Occipital lobe (tissue), 2 donors: Measurements from ENCODE around the gene DNAAF9. TPM values are rescaled to one million over a fixed set of nuclear protein-coding genes. Genes with fewer than 3 reads are reported as not detected.
A peak's percentile ranks its signal among the peaks of the same experiment; 100 is the strongest.
"Not testable (repeated sequence)": the region's sequence is repeated elsewhere in the genome, so short reads cannot be mapped to it uniquely, and the experiment has no call there.

Experiments
- DNase-seq: peaks from one replicate; lab custom pipeline; 2025; lab: John Stamatoyannopoulos, UW
- total RNA-seq: library from RNA; depleted of rRNA; stranded (reverse); fragments of >200 nt; gene quantifications from one replicate; pipeline ENCODE4 v1.2.3, GENCODE V29; 2014

Gene DNAAF9
- total RNA-seq = 36.0 TPM

DNA sequence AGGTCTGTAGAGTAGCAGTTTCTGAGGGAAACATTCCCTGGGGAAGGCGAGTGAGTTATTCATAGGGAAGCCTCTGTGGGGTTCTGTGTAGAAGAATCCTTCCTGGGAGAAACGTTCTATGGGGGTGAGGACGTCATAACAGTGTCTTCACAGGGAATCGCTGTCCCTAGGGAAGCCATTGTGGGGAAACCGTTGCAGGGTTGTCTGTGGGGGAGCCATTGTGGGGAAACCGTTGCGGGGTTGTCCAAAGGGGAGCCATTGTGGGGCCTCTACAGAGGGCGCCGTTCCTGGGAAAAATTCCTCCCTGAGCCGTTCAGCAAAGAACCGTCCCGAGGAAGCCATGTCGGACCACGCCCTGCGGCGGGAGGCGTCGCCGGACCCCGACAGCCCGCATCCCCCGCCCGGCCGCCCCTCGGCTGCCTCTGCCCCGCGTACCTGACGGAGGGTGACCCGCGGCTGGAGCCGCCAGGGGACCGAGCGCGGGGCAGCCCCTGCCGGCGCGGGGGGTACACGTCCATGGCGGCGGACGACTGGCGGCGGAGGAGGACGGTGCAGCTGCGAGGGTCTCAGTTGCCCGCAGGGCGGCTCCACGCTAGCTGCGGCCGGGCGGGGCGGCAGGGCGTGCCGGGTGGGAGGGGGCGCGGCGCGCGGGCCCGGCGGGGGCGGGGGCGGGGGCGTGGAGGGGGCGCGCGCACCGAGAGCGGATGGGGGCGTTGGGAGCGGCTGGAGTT, at the start of gene DNAAF9:
Gene DNAAF9 (minus strand): TSS at position 630 of the 731 bp plus-strand sequence. CDS start 112 bp downstream, at position 518.
- DNase-seq = peak; percentile 70

DNA sequence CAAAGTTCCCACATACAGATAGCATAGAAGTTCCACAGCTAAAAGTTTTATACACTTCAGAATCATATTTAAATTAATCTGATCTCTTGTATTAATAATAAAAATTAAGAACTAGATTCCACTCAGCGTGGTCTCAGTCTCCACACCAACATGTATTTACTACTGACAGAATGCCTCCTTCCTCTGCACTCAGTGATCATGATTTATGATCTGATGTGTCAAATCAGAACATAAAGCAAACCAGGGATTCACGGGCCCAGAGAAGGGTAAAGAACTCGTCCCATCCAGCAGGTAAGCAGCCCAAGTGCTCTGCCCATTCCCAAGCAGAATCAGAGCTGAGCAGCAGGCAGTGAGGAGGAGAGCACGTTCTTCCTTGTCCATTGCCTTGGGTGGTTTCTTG, 49.2 kb upstream of the DNAAF9 start:
- no peak for DNase-seq

DNA sequence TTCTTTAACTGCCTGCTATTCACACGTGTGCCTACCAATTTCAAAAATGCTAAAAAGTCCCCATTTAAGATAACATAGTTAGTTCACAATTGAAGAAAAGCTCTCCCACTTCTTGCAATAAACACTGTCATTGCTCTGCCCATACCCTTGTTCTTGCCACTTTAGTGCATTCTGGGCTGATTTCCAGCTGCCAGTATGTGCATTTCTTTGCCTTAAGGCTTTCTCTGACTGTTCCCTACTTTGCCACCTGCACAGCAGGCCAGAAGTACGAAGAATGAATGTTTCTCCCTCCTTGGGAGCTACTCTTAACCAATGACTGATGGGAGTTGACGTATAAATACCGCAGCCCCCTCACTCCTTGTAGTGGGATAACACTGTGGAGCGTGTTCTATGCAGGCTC, 47.4 kb upstream of the DNAAF9 start:
- DNase-seq = no peak

DNA sequence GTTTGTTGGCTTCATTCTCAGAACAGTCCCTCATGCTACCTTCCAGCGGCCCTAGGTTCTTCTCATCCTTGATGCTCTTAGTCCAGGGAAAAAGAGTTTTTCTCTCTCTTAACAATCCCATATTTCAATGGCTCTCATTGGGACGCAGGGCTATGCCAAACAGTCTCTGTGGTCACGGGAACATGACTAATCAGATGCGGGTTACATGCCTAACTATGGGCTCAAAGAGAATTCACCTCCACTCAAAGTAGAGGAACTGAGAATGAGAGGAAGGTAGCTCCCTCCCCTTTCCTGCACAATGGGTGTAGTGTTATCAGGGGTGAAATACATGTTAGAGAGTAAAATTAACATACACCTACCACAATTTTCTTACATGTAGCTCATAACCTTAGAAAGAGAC, 45.2 kb upstream of the DNAAF9 start:
- DNase-seq = no peak

DNA sequence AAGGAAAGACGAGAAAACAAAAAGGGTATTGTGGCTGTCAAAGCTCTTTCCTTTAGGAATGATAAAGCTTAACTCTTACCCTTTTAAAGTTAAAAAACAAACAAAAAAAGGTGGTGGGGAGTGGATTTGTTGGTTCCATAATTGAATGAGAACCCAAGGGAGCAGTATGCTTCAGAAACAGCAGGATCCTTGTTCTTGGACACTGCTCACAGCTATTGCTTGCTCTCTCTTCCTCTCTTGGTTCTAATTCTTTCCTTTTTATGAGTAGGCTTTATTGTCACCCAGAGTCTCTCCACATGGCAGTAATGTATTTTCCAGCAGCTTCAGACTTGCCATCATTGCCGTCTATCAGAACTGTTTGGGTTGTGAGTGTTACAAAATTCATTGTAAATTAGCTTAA, 44.7 kb upstream of the DNAAF9 start:
- no peak for DNase-seq

DNA sequence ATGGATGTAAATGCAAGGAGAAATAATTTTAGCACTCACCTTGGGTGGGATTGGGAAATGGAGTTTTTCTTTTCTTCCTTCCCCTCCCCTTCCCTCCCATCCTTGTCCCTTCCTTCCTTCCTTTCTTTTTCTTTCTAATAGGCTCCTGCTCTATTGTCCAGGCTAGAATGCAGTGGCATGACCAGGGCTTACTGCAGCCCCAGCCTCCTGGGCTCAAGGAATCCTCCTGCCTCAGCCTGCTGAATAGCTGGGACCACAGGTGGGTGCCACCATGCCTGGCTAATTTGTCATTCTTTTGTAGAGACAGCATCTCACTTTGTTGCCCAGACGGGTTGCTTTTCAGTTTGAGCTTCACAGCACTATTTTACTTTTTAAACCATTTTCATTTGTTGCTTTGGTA, 41.9 kb upstream of the DNAAF9 start:
- DNase-seq = no peak

DNA sequence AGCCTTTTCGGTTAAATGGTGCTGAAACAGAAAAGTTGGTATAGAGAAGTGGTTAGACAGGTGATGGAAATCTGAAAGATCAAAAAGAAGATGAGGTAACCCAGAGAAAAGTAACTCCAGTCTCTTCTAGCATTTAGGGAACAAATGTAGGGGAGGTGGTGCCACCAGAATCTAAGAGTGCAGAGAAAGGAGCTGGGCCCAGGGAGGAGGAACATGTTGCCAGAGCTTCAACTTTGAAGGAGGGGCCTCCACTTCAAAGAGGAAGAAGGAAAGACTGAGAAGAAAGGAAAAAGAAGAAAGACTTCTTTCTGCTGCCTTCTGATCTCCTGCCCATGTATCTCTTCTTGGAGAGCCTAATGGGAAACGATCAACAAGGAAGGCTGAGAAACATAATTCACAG, 39.9 kb upstream of the DNAAF9 start:
- no peak for DNase-seq

DNA sequence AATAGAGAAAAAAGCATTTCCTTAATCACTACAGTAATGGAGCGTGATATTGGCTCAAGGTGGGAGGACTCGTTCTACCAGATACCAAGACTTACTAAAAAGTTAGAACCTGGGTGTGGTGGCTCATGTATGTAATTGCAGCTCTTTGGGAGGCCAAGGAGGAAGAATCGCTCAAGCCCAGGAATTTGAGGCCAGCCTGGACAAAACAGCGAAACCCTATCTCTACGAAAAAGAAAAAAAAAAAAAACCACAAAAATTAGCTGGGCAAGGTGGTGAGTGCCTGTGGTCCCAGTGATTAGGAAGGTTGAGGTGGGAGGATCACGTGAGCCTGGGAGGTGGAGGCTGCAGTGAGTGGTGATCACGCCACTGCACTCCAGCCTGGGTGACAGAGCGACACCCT, 39.3 kb upstream of the DNAAF9 start:
- no peak for DNase-seq

DNA sequence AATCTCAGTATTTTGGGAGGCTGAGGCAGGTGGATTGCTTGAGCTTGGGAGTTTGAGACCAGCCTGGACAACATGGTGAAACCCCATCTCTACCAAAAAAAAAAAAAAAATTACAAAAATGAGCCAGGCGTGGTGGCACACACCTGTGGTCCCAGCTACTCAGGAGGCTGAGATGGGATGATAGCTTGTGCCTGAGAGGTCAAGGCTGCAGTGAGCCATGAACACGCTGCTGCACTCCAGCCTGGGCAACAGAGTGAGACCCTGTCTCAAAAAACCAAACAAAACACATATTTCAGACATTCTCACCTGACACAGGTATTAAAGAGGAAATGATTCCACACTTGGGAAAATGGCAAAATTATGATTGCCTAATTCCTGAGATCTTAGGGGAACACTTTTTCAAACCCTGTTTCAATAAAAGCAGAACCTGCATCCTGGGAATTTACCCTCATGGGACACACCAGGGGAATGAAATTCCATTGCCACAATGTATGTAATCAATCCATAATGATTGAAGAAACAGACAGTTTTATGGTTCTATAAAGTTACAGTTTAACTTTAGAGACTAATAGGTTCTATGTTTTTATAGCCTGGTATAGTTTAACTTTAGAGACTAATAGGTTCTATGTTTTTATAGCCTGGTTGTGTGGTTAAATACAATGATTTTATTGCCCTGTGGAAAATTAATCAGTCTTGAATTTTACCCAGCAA, 29.6 kb upstream of the DNAAF9 start:
- no peak for DNase-seq

DNA sequence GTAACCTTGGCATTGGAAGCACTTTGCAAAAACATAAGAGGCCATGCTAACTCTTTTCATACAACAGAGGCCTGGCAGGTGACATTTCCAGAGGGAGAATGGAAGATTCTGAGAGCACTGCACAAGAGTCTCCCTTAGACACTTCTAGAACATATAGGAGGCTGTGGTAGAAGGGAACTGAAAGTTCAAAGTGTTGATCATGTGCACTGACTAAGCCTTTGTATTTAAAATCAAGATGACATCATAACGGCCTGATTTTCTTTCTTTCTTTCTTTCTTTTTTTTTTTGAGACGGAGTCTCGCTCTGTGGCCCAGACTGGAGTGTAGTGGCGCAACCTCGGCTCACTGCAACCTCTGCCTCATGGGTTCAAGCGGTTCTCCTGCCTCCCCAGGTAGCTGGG, 26.8 kb upstream of the DNAAF9 start:
- no peak for DNase-seq

DNA sequence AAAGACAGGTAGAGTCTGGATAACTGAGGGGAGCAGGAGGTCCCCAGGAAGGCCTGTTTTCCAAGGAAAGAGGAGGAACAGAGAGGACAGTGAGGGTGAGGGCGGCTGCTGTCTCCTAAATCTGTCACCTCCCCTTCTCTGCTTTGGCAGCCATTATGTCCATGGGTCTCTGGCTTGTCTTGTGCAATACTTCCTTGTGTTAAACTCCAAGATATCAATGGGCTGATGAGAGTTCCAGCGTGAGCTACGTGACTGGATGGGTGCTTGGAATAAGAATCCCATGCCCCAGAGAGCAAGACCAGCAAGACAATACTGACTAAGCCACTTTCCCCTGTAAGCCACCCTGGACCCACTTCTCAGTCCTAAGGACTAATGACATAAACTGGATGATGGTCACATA, 26.3 kb upstream of the DNAAF9 start:
- DNase-seq = no peak

DNA sequence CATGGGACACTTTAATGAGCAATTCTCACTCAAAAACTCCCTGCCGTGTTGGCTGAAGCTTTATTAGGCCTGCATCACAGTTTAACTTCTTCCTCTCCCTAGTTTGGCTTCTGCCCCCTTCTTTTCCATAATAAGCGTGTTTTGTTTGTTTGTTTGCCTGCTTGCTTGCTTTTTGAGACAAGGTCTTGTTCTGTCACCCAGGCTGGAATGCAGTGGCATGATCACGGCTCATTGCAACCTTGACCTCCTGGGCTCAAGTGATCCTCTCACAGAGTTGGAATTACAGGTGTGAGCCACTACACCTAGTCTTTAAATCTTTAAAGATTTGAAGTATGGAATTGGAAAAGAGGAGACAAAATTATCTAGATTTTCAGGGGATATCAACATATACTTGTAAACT, 25.4 kb upstream of the DNAAF9 start:
- DNase-seq = no peak

DNA sequence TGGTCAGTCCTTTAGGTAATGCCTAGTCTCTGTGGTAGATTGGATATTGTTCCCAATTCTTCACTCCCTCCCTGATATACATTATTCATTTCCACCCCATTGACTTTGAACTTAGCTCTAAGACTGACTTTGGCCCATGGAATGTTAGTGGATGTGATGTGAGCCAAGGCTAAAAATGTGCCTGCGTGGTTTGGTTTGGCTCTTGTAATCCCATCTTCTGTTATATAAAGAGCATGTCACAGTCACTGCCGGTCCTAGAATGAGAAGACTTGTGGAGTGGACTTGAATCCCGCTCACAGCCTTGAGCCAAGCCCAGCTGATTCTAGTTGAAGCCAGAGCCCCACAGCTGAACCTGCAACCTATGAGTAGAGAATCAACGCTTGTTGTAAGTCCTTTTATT, 23.6 kb upstream of the DNAAF9 start:
- no peak for DNase-seq

DNA sequence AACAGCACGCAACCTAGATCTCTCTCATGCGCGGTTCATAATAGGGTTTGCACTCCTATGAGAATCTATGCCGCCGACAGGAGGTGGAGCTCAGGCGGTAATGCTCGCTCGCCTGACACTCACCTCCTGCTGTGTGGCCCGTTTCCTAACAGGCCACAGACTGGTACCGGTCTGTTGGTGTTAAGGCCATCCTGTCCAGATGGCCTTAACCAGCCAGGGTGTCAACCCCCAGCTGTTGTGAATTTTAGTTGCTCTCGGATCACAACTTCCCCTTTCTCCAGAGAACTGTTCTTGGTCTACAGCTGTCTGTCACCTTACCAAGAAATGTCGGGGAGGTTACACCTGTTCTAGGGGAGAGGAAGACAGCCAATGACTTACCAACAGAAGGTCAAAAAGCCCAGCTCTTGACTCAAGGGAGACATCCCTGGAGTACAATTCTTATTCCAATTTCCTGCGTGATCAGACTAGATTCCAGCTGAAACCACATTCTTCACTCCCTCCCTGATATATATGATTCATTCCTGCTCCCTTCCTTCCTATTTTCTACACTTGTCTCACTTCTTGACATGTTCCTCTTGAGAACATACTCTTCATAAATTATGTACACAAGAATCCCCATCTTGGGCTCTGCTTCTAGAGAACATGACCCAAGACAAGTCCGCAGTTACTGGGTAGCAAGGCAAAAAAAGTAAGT, 23.1 kb upstream of the DNAAF9 start:
- DNase-seq = no peak

DNA sequence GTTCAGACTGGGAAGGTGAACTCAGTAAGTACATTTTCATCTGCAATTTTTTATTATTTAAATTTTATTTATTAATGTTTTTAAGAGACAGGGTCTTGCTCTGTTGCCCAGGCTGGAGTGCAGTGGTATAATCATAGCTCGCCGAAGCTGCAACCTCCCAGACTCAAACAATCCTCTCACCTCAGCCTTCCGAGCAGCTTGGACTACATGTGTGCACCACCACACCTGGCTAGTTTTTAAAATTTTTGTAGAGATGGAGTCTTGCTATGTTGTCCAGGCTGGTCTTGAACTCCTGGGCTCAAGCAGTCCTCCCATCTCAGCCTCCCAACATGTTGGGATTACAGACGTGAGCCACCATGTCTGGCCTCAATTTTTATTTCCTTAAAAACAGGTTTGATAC, 19.3 kb upstream of the DNAAF9 start:
- not testable (repeated sequence) for DNase-seq

DNA sequence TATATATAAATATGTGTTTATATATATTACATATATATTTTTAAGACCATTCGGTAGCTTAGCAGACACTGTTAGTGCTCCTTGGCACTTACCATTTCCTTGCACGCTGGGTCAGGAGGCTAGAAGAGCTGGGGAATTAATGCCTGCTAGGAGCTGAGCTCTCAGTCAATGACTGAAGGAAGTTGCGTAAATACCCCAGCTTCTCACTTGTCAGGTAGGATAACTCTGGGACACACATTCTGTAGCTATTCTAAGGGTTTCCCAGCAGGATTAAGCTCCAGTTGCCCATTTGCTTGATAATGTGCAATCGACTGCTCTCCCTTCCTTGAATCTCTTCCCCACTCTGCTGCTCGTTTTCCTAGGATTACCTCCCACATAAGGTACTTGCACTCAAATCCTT, 15.7 kb upstream of the DNAAF9 start:
- no peak for DNase-seq

DNA sequence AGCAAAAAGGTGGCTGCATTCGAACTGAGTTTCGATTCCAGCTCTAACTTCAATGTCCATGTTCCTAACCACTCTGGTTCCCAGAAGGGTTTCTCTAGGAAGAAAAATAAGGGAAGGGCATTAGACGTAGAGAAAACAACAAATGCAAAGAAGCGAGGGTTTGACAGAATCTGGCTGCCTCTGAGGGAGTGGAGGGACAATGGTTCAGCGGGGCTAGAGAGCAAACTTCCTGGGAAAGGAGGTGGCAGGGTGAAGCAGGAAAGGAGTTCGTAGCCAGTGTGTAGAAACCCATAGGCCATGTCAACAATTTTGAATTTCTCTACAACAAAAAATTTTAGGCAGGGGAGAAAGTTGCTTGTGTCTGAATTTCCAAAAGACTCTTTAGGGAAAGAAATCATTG, 14.5 kb upstream of the DNAAF9 start:
- DNase-seq = no peak

DNA sequence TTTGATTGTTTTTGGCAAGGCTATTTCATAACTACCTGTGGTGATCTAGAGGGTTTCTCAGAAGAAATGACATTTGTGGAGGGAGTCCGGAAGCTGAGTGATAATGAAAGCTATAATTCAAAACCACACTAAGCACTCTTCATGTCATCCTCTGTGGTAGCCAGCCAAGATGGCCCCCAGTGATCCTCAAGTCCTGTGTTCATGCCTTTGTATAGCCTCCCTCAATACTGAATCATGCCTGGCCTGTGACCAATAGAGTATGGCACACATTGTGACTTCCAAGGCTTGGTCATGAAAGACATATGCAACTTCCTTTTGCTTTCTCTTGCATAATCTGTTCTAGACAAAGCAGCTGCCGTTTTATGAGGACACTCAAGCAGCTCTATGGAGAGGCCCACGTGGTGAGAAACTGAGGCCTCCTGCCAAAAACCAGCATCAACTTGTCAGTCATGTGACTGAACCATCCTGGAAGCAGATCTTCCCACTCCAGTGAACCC, 12.8 kb upstream of the DNAAF9 start:
- peak; percentile 17 for DNase-seq

DNA sequence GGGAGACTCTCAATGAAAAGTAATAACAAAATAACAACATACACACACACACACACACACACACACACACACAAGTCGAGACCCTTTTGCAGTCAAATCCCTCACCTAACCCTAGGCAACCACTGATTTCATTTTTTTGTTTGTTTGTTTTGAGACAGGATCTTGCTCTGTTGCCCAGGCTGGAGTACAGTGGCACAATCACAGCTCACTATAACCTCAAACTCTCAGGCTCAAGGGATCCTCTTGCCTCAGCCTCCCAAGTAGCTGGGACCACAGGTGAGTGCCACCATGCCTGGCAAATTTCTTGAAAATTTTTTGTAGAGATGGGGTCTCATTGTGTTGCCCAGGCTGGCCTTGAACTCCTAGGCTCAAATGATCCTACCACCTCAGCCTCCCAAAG, 10.7 kb upstream of the DNAAF9 start:
- DNase-seq = not testable (repeated sequence)

DNA sequence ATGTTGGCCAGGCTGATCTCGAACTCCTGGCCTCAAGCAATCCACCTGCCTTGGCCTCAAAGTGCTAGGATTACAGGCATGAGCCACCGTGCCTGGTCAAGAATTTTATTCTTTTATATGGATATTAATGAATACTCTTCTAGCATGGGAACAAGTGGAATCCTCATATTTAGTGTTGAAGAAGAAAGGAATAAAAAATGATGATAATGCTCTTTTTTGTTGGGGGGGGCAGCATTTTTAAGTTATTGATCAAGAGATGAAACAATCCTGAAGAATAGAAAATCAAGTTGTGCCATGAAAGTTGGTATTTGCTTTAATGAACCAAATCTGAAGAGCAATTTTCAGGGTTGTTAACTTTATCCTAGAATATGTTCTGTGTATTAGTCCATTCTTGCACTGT, 6.7 kb upstream of the DNAAF9 start:
- DNase-seq = no peak

DNA sequence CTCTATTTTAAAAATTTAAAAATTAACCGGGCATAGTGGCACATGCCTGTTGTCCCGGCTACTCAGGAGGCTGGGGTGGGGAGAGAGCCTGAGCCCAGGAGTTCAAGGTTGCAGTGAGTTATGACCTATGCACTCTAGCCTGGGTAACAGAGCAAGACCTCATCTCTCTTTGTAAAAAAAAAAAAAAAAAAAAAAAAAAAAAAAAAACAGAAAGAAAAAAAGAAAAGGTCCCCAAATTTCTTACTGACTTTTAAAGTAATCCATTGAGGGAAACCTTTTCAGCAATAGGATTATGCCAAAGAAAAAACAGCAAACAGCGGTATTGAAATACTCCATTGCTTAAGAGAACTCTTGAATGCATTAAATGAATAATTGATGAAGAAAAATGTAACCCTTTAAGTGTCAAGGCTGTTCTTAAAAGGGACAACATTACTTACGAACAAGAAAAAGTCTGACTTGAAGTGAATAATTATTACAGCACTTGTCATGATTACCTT, 6.0 kb upstream of the DNAAF9 start:
- no peak for DNase-seq
